Gastroesophageal sphincter (tissue), 3 donors: ENCODE data around the gene ANO4.

ENCODE experiments used
- POLR2A ChIP-seq, 2 donors: fragments of 450-650 bp; IDR thresholded peaks; one replicate each; pipeline ENCODE4 v1.6.1; 2017; ENCODE audit warnings: antibody characterized with exemption in 2 of 2, mild to moderate bottlenecking in 2 of 2, moderate library complexity in 1 of 2
- TF ChIP-seq, protein P1 (sequence below), 4 experiments: fragments of 200-600 bp in 2 of 4; fragments of 450-650 bp in 2 of 4; sonication (generic) in 1 of 4; IDR thresholded peaks; one replicate each; pipeline ENCODE4 v1.5.1; 2017 to 2019; ENCODE audit warnings: antibody characterized with exemption in 4 of 4, mild to moderate bottlenecking in 2 of 4, moderate library complexity in 2 of 4

DNA sequence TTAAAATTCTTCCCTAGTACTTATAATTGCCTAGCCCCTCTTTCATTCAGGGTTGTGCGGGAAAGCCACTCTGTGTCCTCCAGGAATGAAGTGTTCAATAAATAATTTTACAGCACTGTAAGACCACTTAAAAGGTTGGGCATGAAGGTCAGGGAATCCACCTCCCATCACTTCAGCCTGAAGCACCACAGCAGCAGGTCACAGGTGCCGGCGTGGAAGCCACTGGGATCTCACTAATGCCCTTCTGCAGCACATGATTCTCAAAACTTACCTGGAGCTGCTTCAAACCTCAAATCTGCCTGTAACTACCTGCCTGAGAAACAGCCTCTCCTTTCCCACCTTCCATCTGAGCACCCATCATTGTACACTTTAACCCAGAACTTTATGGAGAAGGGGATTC lies 159.5 kb downstream of the ANO4 start:
- TF ChIP-seq, protein P1, sequence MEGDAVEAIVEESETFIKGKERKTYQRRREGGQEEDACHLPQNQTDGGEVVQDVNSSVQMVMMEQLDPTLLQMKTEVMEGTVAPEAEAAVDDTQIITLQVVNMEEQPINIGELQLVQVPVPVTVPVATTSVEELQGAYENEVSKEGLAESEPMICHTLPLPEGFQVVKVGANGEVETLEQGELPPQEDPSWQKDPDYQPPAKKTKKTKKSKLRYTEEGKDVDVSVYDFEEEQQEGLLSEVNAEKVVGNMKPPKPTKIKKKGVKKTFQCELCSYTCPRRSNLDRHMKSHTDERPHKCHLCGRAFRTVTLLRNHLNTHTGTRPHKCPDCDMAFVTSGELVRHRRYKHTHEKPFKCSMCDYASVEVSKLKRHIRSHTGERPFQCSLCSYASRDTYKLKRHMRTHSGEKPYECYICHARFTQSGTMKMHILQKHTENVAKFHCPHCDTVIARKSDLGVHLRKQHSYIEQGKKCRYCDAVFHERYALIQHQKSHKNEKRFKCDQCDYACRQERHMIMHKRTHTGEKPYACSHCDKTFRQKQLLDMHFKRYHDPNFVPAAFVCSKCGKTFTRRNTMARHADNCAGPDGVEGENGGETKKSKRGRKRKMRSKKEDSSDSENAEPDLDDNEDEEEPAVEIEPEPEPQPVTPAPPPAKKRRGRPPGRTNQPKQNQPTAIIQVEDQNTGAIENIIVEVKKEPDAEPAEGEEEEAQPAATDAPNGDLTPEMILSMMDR (IDR thresholded peaks at IDR 0.05): no peak
- TF ChIP-seq POLR2A (IDR thresholded peaks at IDR 0.05): no peak
